HPDE6-E6E7 (cell line): ENCODE results near the gene RHOBTB1.

ENCODE experiments used
- DNase-seq: peaks from one replicate; pipeline ENCODE4 v3.0.0; 2011; ENCODE audit warnings: missing footprints; ENCODE audit errors: extremely low spot score

The RHOBTB1 gene

DNA sequence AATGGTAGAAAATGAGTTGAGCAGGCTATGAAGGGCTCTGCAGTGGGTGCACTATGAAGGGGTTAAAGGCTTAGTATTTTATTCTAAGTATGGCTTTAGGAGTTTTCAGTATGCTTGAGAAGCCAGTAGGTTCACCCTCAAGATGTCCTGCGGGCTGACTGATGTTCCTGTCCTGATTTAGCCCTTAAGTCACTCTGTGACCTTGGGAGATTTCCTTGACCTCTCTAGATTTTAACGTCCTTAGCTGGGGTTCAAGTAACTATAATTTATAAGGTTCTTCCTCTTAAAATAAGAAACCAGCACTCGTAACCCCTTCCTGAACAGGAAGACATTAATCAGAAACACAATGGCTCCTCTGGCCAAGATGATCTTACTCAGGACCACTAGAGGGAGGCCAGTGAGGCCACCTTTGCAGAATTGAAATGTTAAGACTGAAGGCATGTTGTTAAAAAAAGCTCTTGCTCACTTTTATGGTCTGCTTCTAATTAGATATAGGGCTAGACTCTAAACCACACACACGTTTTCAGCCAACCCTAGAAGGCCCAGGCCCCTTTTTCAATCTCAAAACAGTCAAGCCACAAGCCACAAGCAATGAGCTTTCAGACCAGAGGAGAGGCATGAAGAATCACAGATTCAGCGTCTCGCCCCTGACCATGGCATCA is 123.8 kb downstream of the RHOBTB1 start:
- DNase-seq = no peak
